Colon (tissue), 2 donors: Measurements from ENCODE around the gene ITPK1.

Experiments used
- FAIRE-seq: peaks from 2 replicates; lab custom pipeline; 2012; peaks lifted over from hg19 to GRCh38; lab: Jason Lieb, UNC
- donor health status: control.
- donor health status: control.

ITPK1 gene

GRCh38 chr14:92937051-92937937 lies 178.4 kb downstream of the ITPK1 start:
- no peak for FAIRE-seq

DNA sequence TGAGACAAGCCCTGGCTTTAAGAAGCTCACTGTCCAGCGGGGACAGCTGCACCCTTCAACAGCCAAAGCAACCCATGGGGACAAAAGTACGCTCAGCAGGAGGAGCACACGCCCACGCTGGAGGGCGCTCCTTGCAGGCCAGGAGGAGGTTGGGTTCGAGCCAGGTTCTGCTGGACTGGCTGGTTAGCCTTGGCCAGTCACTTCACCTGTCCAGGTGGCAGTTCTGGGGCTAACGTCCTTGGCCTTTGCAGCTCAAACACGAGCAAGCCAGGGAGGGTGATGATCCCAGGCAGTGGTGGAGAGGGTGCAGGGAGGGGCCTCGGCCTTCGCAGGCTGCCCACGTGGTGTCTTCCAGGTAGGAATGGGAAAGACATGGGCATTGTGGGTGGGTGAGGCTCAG lies 179.6 kb downstream of the ITPK1 start:
- FAIRE-seq = no peak

DNA sequence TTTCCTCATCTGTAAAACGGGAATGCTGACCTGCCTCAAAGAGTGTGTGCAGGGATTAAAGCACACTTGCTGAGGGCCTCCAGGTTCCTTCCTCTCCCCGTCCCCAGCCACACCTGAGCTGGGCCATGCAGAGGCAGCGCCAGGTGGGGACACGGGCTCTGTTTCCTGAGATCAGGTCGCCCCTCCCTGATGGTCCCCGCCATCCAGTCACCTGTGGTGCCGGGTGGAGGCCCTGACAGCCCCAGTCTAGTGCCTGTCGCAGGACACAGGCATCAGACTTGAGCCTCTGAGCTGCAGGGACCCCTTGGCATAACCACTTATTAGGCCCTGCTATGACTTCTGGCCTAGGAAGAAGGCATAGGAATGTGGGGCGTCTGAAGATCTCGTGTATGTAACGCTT lies 180.3 kb downstream of the ITPK1 start:
- FAIRE-seq = no peak

- FAIRE-seq = no peak
Observed at GRCh38 chr14:92934196-92935085, 181.3 kb downstream of the ITPK1 start.

DNA sequence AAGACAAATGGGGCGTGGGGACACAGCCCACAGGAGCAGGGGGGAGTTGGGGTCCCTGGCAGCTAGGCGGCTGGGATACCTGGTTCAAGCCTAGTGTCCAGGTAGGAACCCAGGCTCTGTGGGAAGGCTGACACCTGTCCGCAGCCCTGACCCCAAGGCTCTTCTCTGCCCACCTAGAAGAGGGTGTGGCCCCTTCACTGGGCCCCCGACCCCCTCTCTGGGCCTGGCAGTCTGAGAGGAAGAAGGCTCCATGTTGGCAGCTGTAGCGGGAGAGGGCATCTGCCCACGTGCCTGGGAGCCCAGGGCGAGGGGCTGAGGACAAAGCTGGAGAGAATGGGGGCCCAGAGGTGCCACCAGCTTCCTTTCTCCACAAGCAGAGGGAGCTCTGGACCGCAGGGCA lies 182.2 kb downstream of the ITPK1 start:
- FAIRE-seq = no peak

DNA sequence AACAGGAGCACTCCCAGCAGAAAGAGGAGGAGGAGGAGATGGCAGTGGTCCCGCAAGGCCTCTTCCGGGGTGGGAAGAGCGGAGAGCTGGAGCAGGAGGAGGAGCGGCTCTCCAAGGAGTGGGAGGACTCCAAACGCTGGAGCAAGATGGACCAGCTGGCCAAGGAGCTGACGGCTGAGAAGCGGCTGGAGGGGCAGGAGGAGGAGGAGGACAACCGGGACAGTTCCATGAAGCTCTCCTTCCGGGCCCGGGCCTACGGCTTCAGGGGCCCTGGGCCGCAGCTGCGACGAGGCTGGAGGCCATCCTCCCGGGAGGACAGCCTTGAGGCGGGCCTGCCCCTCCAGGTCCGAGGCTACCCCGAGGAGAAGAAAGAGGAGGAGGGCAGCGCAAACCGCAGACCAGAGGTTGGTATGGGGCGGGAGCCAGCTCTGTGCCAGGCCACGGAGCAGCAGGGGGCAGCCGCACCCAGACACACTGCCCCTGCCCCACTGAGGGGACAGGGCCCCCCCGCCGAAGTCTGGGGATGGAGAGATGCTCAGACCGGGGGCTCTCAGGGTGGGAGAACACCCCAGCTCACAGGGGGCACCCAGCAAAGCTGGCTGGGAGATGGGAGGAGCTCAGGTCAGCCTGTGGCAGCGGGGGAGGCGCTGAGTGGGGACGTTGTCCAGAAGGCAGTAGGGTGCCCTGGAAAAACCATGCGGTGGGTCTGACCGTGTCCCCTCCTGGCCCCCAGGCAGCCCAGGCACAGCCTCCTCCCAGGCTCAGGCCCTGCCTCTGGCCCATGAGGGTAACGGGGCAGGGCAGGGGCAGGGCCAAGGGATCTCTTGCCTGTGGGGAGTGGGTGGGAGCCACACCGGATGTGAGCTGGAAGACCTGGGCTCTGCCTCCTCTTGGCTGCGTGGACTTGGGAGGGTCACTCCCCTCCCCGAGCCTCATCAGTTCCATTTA lies 183.0 kb downstream of the ITPK1 start:
- FAIRE-seq = no peak

DNA sequence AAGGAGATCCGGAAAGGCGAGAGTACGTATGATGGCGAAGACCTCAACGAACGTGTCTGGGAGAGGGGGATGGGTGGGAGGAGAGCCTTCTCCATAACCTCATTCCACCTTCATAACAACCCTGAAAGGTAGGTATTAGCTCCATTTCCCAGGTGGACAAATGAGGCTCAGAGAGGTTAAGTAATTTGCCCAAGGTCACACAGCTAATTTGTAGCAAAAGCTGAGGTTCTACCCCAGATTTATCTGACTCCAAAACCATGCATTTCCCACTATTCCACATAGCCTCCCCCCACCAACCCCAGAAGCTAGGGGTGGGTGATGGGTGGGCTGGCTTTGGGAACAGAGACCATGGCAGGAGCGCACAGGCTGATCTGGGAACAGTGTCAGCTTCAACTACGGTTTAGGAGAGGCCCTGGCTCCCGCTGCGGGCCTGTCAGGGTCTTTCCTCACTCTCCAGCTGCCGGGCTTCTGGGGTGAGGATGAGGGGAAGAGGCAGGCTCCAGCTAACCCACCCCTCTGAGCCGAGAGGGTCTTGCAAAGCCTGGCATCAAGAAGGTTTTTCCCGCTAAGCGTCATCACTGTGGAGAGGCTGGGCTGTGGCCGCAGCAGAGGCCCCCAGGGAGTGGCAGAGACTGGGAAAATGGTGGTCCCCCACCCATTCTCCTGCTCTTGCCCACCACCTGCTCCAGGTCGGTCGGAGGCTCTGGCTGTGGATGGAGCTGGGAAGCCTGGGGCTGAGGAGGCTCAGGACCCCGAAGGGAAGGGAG lies 183.9 kb downstream of the ITPK1 start:
- no peak for FAIRE-seq

DNA sequence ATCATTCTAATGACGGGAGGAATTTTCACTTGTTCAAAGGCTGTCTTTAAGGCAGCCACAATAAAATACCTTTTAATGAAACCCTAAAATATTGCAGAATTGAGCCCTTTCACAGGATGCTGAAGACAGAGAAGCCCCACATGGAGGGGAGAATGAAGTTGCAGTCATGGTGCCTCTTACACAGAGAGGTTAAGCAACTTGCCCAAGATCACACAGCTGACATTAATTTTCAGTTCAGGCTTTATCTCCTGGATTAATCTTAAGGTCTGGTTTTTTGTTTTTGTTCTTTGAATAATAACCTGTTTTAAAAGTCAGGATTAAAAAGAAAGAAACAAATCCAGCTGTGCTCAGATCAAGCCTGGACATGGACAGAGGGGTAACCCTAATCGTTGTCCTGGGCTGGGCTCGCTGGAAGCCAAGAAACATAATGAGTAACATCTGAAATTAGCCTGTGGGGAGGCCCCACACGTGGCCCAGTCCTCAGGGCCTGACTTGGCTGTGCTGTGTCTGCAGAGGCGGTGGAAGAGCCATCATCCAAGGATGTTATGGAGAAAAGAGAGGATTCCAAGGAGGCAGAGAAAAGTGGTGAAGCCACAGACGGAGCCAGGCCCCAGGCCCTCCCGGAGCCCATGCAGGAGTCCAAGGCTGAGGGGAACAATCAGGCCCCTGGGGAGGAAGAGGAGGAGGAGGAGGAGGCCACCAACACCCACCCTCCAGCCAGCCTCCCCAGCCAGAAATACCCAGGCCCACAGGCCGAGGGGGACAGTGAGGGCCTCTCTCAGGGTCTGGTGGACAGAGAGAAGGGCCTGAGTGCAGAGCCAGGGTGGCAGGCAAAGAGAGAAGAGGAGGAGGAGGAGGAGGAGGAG lies 184.8 kb downstream of the ITPK1 start:
- FAIRE-seq = no peak

GRCh38 chr14:92929689-92930608 lies 185.8 kb downstream of the ITPK1 start:
- no peak for FAIRE-seq

- no peak for FAIRE-seq
Observed at GRCh38 chr14:92928961-92929688, 186.6 kb downstream of the ITPK1 start.

GRCh38 chr14:92928258-92928629 lies 187.5 kb downstream of the ITPK1 start:
- FAIRE-seq = no peak

DNA sequence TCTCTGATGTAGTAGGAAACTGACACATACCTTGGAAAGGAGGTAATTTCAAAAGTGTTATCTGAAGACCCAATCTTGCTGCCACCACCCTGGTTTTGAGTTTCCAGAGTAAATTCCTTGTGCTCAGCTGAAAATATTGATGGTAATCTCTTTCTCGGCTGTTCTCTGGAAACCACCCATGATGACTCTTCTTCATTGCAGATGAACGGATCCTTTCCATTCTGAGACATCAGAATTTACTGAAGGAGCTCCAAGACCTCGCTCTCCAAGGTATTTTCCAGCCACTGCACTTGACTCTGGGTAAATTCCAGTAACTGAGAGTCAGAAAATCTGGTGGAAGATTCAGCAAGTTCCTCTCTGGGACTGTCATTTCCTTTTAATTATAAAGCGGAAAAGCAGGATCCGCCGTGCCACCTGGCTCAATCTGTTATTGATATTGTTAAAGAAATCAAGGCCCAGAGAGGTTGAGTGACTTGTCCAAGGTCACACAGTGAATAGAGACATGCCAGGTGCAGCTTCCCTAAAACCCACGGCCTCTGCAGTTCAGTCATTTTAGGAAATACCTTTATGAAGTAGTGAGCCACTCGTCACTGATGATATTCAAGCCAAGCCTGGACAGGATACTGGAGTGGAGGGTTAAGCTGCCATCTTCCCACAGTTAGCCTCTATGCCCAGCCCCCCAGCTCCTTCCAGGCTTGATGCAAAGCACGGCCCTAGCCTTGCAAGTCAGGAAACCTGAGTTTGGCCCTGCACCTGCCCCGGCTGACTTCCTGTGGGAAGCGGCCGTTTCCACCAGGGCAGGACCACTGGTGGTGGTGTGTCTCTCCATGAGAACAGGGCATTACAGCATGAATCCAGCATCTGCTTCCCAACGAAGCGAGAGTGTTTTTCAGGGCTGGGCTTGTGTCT lies 188.1 kb downstream of the ITPK1 start:
- no peak for FAIRE-seq

GRCh38 chr14:92926931-92927330 lies 188.8 kb downstream of the ITPK1 start:
- FAIRE-seq = no peak

GRCh38 chr14:92926180-92926845 lies 189.4 kb downstream of the ITPK1 start:
- FAIRE-seq = no peak

DNA sequence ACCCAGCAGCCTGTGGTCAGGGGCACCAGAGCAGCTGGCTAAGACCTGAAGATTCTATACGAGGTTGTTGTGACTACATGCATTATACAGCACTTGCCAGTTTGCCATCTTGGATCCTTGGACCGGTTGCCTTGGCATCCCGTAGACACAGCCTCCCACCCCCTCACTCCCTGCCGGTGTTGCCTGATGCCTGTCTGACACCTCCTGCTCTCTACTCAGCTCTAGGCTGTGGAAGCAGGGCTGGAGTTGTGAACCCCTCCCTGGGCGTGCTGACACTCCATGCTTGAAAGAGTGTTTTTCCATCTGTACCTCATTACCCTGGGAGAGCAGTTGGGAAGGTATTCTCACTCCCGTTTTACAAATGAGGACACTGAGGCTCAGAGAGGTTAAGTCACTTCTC lies 190.3 kb downstream of the ITPK1 start:
- FAIRE-seq = no peak

DNA sequence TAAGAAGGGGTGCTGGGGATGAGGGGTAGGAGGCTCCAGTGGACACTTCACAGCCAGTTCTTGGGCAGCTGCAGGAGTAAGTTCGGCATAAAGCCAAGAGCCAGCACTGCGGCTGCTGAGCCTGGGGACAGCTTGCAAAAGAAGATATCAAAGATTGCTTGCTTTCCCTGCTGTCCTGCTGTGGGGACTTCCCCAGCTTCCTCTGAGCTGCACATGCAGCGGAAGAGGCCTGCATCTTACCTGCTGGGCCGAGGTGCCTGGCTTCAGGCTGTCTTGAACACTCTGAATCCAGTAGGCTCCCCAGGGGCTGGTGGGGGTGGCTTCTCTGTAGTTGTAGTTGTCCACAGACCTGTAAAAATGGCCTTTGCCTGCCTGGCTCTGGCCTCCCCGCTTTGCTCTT lies 191.5 kb downstream of the ITPK1 start:
- no peak for FAIRE-seq

GRCh38 chr14:92923744-92924103 lies 192.0 kb downstream of the ITPK1 start:
- FAIRE-seq = no peak
